Left lung (tissue), 10 donors: Measurements from ENCODE around the gene F2. TPM values are rescaled to one million over a fixed set of nuclear protein-coding genes. Genes with fewer than 3 reads are reported as not detected.

Source experiments
- ATAC-seq: fragments of 200-7000 bp; cut with Tn5 transposase; one replicate; pipeline ENCODE4 v1.9.1; 2020; ENCODE audit warnings: moderate library complexity
- DNase-seq, 4 donors: peaks; one replicate each; pipeline ENCODE4 v3.0.0-alpha.2; 2013 to 2020
- H3K27ac ChIP-seq, 2 donors: fragments of 200-600 bp; sonication (generic) in 1 of 2; one replicate each; pipeline versions ENCODE4 v1.5.0 to v1.8.0; 2020 to 2021
- H3K27me3 ChIP-seq, 2 donors: fragments of 200-600 bp; sonication (generic) in 1 of 2; one replicate each; pipeline versions ENCODE4 v1.5.0 to v1.8.0; 2020 to 2021
- H3K36me3 ChIP-seq, 2 donors: fragments of 200-600 bp; sonication (generic) in 1 of 2; one replicate each; pipeline versions ENCODE4 v1.5.0 to v1.8.0; 2020 to 2021
- H3K4me1 ChIP-seq, 2 donors: fragments of 200-600 bp; one replicate each; pipeline ENCODE4 v1.8.0; 2021
- H3K4me3 ChIP-seq, 2 donors: fragments of 200-600 bp; sonication (generic) in 1 of 2; one replicate each; pipeline versions ENCODE4 v1.5.0 to v1.8.0; 2020 to 2021; ENCODE audit warnings: mild to moderate bottlenecking in 1 of 2
- H3K9me3 ChIP-seq, 2 donors: fragments of 200-600 bp; sonication (generic) in 1 of 2; one replicate each; pipeline versions ENCODE4 v1.5.0 to v1.8.0; 2020 to 2021
- intact Hi-C, 2 donors: fragments of 100-400 bp; cut with DNase I; formaldehyde crosslinking; loops; one replicate each; pipeline versions ENCODE4 v1.11.2 to v1.14.2; 2022
- polyA plus RNA-seq, 6 donors: library from polyadenylated mRNA; unstranded; fragments of 120-200 nt; gene quantifications; one replicate each; pipeline ENCODE4 v1.2.1, GENCODE V29; 2013; ENCODE audit not compliant: insufficient read length in 6 of 6
- total RNA-seq, 2 donors: library from RNA; stranded (reverse); fragmentation: NEBNext Ultra II Directional; extraction: Animal tissue kit (Norgen Biotek cat#: 25700); gene quantifications; one replicate each; pipeline ENCODE4 v1.2.1, GENCODE V29; 2021
- TF ChIP-seq, protein P1 (sequence below), 2 donors: fragments of 200-600 bp; sonication (generic) in 1 of 2; IDR thresholded peaks; one replicate each; pipeline versions ENCODE4 v1.5.0 to v1.8.0; 2021; ENCODE audit warnings: antibody characterized with exemption in 2 of 2
- donor health status: DM: no; HTN: yes; CAD: no.
- donor health status: DM: no; HTN: no; CAD: no.

The F2 gene
- total and polyA plus RNA-seq, 8 donors, result 0.17 to 0.56 (median 0.42) TPM; not detected in 5

DNA sequence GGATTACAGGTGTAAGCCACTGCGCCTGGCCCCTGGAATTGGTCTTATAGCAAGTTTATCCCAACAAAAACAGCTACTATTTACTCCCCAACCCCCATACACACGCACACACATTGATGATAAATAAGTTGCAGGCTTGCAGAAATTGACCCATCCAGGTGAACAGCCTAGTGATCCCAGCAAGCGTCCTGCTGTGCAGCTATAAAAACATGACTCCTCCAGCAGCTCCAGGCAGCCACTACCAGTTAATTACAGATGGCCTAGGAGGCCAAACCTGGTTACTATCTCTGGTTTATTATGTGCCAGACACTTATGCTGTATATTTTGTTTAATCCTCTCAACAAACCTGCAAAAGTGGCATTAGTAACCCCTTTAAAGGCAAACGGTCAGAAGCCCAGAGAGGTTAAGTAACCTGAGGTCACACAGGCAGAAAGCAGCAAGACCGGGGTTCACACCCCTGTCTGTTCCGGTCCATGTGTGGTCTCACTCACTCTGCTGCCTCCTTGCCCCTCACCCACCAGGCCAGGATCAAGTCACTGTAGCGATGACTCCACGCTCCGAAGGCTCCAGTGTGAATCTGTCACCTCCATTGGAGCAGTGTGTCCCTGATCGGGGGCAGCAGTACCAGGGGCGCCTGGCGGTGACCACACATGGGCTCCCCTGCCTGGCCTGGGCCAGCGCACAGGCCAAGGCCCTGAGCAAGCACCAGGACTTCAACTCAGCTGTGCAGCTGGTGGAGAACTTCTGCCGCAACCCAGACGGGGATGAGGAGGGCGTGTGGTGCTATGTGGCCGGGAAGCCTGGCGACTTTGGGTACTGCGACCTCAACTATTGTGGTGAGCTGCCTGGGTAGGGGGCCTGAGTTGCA lies 6.6 kb downstream of the F2 start:
- DNase-seq, result no peak
- TF ChIP-seq, protein P1, sequence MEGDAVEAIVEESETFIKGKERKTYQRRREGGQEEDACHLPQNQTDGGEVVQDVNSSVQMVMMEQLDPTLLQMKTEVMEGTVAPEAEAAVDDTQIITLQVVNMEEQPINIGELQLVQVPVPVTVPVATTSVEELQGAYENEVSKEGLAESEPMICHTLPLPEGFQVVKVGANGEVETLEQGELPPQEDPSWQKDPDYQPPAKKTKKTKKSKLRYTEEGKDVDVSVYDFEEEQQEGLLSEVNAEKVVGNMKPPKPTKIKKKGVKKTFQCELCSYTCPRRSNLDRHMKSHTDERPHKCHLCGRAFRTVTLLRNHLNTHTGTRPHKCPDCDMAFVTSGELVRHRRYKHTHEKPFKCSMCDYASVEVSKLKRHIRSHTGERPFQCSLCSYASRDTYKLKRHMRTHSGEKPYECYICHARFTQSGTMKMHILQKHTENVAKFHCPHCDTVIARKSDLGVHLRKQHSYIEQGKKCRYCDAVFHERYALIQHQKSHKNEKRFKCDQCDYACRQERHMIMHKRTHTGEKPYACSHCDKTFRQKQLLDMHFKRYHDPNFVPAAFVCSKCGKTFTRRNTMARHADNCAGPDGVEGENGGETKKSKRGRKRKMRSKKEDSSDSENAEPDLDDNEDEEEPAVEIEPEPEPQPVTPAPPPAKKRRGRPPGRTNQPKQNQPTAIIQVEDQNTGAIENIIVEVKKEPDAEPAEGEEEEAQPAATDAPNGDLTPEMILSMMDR (IDR thresholded peaks at IDR 0.05), result no peak
- Histone ChIP-seq H3K27ac (no peak overlapping the region), H3K9me3 (no peaks in the 10 kb centered on the region), H3K4me1 (no peaks in the 10 kb centered on the region), H3K36me3 (no peaks in the 10 kb centered on the region), H3K4me3 (no peak overlapping the region), H3K27me3 (no peaks in the 10 kb centered on the region)
- ATAC-seq, result no peak
- intact Hi-C loops, result no loop called here

DNA sequence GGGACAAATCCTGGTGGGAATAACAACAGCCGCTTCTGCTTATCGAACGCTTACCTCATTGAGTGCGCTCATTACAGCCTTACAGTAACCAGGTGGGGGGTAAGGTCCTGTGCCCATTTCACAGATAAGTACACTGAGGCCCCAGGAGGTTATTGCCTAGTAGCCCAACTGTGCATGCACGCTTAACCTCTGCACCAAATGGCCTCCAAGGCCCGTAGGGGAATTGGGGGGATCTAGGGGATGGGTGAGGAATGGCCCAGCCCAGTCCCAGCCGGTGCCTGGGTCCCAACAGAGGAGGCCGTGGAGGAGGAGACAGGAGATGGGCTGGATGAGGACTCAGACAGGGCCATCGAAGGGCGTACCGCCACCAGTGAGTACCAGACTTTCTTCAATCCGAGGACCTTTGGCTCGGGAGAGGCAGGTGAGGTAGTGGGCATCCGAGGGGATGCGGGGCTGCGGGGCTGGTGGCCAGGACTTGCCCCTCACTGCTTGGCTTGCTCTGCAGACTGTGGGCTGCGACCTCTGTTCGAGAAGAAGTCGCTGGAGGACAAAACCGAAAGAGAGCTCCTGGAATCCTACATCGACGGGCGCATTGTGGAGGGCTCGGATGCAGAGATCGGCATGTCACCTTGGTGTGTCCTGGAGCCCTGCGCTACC lies 7.3 kb downstream of the F2 start:
- no peak overlapping the region for H3K27ac ChIP-seq
- intact Hi-C loops, result no loop called here
- ATAC-seq (no peak), DNase-seq (no peak)
- no peaks in the 10 kb centered on the region for H3K4me1 ChIP-seq
- H3K27me3 ChIP-seq, result no peaks in the 10 kb centered on the region
- no peaks in the 10 kb centered on the region for H3K9me3 ChIP-seq
- TF ChIP-seq, protein P1 (IDR thresholded peaks at IDR 0.05), result no peak
- H3K36me3 ChIP-seq, result no peaks in the 10 kb centered on the region
- H3K4me3 ChIP-seq, result no peak overlapping the region

DNA sequence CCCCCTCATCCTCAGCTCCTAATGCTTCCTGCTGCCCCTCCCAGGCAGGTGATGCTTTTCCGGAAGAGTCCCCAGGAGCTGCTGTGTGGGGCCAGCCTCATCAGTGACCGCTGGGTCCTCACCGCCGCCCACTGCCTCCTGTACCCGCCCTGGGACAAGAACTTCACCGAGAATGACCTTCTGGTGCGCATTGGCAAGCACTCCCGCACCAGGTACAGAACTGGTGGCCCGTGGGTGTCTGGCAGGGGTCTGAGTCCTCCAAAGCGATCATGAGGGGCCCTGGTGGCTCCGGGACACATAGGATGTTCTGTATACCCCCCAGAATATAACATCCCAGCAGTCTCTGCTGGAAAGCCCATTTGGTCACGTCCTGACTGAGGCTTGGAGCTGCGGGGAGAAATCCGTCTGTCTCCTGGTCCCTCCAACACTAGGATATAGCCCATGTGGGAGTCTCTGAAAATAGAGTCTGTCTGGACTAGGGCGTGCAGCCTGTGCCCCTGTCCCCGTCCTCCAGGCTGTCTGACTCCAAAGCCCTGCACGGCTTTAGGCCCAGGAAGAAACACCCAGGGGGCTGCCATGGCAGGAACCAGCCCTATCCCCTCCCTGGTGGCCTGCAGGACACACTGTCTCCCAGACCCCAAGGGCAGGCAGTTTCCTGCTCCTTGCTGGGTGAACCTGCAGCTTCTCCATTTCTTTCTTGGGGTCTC lies 9.1 kb downstream of the F2 start:
- no peaks in the 10 kb centered on the region for H3K4me1 ChIP-seq
- no peak for ATAC-seq
- H3K4me3 ChIP-seq, result no peak overlapping the region
- no peaks in the 10 kb centered on the region for H3K27me3 ChIP-seq
- DNase-seq, result no peak
- TF ChIP-seq, protein P1 (IDR thresholded peaks at IDR 0.05), result no peak
- no peak overlapping the region for H3K27ac ChIP-seq
- H3K36me3 ChIP-seq, result no peaks in the 10 kb centered on the region
- intact Hi-C loops, result no loop called here
- H3K9me3 ChIP-seq, result no peaks in the 10 kb centered on the region

DNA sequence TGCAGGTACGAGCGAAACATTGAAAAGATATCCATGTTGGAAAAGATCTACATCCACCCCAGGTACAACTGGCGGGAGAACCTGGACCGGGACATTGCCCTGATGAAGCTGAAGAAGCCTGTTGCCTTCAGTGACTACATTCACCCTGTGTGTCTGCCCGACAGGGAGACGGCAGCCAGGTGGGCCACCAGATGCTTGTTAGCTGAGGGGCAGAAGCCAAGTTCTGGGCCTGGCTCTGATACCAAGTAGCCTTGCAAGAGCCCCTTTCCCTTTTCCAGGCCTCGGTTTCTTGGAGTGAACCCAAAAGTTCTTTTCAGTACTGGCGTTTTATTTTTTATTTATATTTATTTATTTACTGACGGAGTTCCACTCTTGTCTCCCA lies 9.6 kb downstream of the F2 start:
- H3K4me3 ChIP-seq, result no peak overlapping the region
- DNase-seq, result no peak
- H3K27me3 ChIP-seq, result no peaks in the 10 kb centered on the region
- H3K27ac ChIP-seq, result no peak overlapping the region
- TF ChIP-seq, protein P1 (IDR thresholded peaks at IDR 0.05), result no peak
- no peaks in the 10 kb centered on the region for H3K4me1 ChIP-seq
- H3K36me3 ChIP-seq, result no peaks in the 10 kb centered on the region
- intact Hi-C loops, result no loop called here
- no peak for ATAC-seq
- H3K9me3 ChIP-seq, result no peaks in the 10 kb centered on the region
